ENCODE measurements around the gene C17orf75.
"Not testable (repeated sequence)": the region's sequence is repeated elsewhere in the genome, so short reads cannot be mapped to it uniquely, and the experiment has no call there.

The C17orf75 gene

DNA sequence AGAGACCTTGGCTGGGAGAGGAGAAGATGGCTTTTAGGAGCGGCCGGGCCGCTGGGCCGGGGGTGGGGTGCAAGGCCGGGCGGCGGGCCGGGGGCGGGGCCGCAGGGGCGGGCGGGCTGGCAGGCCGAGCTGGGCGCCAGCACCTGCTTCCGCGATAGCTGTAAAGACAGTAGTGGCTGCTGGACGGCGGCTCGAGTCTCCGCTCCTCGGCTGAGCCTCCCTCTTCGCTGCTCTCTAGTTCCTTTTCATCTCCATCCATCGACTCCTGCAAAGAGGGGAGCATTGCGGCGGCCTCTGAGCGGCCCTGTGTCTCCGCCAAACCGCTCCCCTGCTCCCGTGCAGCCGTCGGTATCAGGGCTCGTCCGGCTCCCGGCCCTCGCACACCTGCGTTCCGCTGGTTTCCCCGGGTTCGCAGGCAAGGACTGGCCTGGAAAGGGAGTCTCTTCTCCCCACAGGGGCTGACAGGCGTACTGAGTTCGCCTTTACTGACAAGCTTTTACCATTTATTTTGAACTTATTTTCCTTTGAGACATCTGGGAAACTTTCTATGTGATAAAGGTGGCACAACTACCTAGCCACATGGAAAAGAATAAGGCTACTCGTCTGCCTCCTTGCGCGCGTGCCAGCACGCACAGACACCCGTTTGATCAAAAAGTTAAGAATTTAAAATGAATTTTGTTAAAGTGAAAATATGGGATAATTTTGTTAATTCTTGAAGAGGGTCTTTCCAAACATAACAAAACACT, at the start of gene C17orf75:
Gene C17orf75 (minus strand): TSS at position 317 of the 746 bp plus-strand sequence. CDS start 34 bp downstream, at position 283.
- peak; percentile 76 to 77 for DNase-seq (ENCODE audit: low read depth in 2 of 2)

- DNase-seq (ENCODE audit: low read depth in 2 of 2), result no peak
Observed at GRCh38 chr17:32388613-32389459, 46.9 kb upstream of the C17orf75 start.

GRCh38 chr17:32388128-32388527, 46.2 kb upstream of the C17orf75 start:
- DNase-seq (ENCODE audit: low read depth in 2 of 2), result not testable (repeated sequence)

- no peak for DNase-seq (ENCODE audit: low read depth in 2 of 2)
Observed at GRCh38 chr17:32386844-32387243, 44.9 kb upstream of the C17orf75 start.

- DNase-seq (ENCODE audit: low read depth in 2 of 2), result no peak
Observed at GRCh38 chr17:32385971-32386370, 44.0 kb upstream of the C17orf75 start.

DNA sequence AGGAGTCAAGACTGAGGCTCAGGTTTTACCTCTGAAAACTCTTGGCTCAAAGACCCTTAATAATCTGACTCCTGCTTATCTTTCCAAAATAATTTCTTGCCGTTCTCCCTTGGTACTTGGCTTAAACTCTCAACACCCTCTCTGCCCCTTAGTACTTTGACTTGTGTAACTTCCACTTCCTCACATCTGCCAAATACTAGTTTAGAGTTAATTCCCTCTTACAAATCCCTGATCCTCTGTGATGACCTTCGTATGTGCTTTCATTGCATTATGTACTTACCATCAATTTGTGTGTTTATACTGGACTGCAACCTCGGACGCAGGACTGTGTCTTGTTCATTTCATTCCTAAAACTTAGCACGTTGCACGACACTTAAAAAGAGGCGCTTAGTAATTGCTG, 43.1 kb upstream of the C17orf75 start:
- no peak for DNase-seq (ENCODE audit: low read depth in 2 of 2)

DNA sequence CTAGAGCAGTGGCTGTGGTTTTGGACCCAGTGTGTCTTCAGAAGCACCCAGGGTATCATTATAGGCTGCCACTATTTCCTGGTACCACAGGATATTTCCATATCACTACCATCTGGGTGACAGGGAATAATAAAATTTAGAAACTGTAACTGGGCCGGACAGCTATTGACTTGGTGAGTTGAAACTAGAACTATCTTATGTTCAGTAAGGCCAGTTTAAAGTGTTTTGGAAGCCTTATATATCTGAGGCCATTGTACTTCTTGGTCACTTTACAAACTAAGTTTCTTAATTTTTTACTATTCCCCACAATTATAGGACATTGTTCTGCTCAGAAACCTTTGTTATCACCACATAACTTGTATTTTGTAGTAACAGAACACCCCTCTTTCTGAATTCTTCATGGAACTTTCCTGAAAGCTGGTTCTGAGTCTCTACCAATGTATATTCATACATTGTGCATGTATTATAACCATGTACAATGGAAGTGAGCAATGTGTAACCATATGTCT, 42.0 kb upstream of the C17orf75 start:
- DNase-seq (ENCODE audit: low read depth in 2 of 2), result no peak

- no peak for DNase-seq (ENCODE audit: low read depth in 2 of 2)
Observed at GRCh38 chr17:32382526-32383223, 40.7 kb upstream of the C17orf75 start.

DNA sequence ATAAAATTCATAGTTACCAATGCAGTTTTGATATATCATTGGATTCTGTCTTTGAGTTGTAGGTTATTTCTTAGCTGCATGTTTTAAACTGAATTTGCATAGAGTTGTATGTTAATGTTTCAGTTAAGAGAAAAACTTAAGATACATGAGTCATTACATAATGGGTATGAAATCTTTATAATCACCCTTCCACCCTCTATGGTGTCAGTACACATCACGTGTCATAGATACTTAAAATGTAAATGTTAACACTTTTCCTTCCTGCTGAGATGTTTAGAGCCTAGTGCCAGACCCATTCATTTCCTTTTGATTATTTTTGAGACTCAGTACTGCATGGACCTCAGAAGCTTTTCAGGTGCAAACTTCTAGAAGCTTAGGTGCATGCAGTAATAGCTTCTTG, 28.5 kb upstream of the C17orf75 start:
- no peak for DNase-seq (ENCODE audit: low read depth in 2 of 2)

DNA sequence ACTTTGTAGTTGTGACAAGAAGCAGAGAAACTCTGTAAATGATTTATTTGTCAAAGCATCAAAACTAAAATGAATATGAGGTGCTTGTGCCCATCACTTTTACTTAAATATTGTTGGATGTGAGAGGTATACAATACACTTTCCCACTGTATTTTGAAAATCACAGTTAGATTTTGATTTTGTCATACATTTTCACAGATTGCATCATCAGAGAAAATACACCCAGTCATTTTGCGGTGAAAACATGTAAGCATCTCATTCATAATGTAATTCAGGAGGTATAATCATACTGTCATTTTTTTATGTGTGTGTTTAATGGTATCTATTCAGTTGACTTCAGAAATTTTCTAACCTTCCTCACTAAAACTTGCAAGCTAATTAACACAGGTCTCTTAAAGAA, 19.3 kb upstream of the C17orf75 start:
- DNase-seq (ENCODE audit: low read depth in 2 of 2), result no peak

DNA sequence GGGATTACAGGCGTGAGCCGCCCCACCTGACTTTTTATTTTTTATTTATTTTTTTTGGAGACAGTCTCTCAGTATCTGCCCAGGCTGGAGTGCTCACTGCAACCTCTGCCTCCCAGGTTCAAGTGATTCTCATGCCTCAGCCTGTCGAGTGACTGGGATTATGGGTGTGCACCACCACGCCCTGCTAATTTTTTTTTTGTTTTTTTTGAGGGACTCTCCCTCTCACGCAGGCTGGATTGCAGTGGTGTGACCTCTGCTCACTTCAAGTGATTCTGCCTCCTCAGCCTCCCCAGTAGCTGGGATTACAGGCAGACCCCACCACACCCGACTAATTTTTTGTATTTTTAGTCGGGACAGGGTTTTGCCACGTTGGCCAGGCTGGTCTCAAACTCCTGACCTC, 15.6 kb upstream of the C17orf75 start:
- DNase-seq (ENCODE audit: low read depth in 2 of 2), result no peak

GRCh38 chr17:32356750-32357149, 14.8 kb upstream of the C17orf75 start:
- no peak for DNase-seq (ENCODE audit: low read depth in 2 of 2)

DNA sequence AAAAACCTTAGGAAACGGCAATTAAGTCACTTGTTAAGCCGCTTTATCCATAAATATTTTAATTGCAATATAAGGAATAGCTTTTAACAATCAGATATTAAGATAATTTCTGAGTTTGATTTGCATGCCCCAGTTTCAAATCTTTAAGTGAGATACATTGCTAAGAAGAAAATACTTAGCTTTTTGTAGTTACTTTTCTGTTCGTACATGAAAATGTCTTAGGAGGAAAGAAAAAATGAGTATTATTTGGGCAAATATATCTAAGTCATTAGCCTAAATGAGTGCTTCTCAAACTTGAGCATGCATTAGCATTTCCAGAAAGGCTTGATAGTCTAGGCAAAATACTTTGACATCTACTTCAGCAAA, 14.4 kb upstream of the C17orf75 start:
- no peak for DNase-seq (ENCODE audit: low read depth in 2 of 2)

DNA sequence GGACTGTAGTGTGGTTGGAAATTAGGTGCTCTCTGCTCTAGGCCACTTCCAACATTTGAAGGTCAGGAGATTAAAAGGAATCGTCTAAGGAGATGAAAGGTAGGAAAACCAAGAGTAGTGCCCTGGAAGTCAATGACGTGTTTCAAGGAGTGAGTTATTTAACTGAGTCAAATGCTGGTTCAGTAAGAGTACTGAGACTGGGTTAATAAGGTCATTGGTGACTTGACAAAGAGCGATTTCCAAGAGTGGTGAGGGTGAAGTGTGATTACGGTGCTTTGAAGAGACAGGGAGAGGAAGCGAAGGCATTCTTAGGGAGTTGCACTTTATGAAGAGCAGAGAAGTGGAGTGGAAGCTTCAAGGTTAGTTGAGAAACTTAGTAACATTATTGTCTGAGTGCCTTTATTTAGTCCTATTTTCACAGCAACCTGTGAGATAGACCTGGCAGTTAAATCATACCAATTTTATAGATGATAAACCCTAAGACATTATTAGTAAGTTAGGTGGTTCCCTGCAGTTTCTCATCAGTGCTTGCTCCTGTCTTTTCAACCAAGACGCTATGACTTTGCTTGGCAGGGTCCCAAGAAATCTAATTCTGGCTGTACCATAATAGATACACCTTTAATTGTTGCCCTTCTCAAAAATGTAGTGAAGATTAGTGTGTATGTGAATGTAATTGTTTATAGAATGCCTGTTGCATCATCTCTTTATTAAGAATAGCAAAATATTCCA, 13.8 kb upstream of the C17orf75 start:
- DNase-seq (ENCODE audit: low read depth in 2 of 2), result no peak

- DNase-seq (ENCODE audit: low read depth in 2 of 2), result not testable (repeated sequence)
Observed at GRCh38 chr17:32352734-32353133, 10.8 kb upstream of the C17orf75 start.

- no peak for DNase-seq (ENCODE audit: low read depth in 2 of 2)
Observed at GRCh38 chr17:32350666-32351418, 8.9 kb upstream of the C17orf75 start.

DNA sequence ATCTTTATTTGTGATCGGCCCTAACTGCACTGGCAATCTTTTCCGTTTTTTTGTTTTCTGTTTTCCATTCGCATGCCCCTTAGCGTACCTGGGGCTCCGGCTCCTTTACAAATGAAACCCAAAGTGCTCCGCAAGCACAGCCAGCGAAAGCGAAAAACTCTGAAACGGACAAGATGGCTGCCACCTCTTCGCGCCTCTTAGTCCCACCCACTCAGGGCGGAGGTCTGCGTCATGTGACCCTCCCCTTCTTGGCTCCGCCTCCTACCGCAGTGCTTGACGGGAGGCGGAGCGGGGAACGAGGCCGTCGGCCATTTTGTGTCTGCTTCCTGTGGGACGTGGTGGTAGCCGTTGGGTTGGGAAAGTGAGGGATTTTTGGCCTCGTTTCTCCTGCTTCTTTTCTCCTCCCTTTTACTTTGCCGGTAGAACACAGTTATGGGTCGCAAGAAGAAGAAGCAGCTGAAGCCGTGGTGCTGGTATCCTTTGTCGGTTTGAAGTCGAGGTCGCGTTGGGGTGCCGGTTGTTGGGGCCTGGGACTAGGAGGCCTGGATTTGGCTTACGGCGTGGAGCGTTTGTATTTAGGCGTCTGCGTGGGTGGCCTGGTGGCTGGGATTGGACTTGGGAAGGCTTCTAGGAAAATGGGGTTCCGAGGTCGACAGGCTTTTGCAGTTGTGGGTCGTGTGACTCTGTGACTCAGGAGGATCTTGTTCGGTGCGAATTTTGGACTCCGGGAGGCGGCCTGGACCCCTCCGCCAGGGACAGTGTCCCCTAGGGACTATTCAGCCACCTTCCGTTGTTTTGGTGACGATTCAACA, 8.1 kb upstream of the C17orf75 start, which contains the start of gene ZNF207:
Gene ZNF207 (plus strand): TSS at position 304 of the 812 bp plus-strand sequence. CDS start 129 bp downstream, at position 433.
- DNase-seq (ENCODE audit: low read depth in 2 of 2), result peak; percentile 93 to 94

GRCh38 chr17:32349503-32349853, 7.5 kb upstream of the C17orf75 start:
- DNase-seq (ENCODE audit: low read depth in 2 of 2), result no peak

DNA sequence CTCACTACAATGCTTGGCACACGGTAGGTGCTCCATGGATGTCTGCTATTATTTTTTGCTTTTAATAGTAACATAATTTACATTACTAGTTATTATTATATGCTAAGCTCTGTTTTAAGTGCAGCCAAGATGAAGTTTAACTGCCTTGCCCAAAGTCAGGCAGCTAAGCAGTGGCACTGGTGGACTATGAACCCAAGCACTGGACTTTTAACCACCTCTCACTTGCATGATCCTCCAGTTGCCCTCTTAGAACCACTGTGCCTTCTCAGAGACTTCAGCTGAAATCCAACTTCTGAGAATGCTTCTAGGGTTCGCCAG, 6.5 kb upstream of the C17orf75 start:
- no peak for DNase-seq (ENCODE audit: low read depth in 2 of 2)
